GM12878 (cell line): ENCODE results near the gene CACNA1S. TPM values are rescaled to one million over a fixed set of nuclear protein-coding genes. Genes with fewer than 3 reads are reported as not detected.

Experiments
- ATAC-seq: fragments of 200-7000 bp; cut with Tn5 transposase; 3 replicates; pipeline ENCODE4 v1.9.1; 2020; ENCODE audit warnings: mild to moderate bottlenecking, moderate library complexity
- BruUV-seq: library from RNA; stranded (reverse); fragments of 400-500 nt; replicated peaks from 2 replicates; lab custom pipeline; 2021; lab: Mats Ljungman, UMichigan
- CTCF ChIA-PET: fragments of 300-600 bp; sonication (Branson Sonifier 250); formaldehyde crosslinking; extraction: SDS; loops from one replicate; lab custom pipeline; 2021; ENCODE audit warnings: inconsistent platforms; lab: Yijun Ruan, JAX
- POLR2A ChIA-PET: fragments of 350-600 bp; formaldehyde crosslinking; extraction: SDS; loops from one replicate; lab custom pipeline; 2021; ENCODE audit warnings: inconsistent platforms; lab: Charles Lee
- RAD21 ChIA-PET: fragments of 300-600 bp; sonication (Branson Sonifier 250); formaldehyde crosslinking; loops from one replicate; lab custom pipeline; 2023; ENCODE audit warnings: antibody characterized with exemption; ENCODE audit not compliant: unreplicated experiment; lab: Charles Lee
- SMC1A ChIA-PET: fragments of 300-600 bp; sonication (Branson Sonifier 250); formaldehyde crosslinking; loops from one replicate; lab custom pipeline; 2023; ENCODE audit not compliant: unreplicated experiment, uncharacterized antibody; lab: Charles Lee
- DNase-seq: peaks from one replicate; pipeline ENCODE4 v3.0.0-alpha.2; 2011; ENCODE audit warnings: low read depth, low spot score
- FAIRE-seq: peaks from 3 replicates; lab custom pipeline; 2011; peaks lifted over from hg19 to GRCh38; lab: Jason Lieb, UNC
- H2AFZ ChIP-seq: 2 replicates; pipeline ENCODE4 v1.6.0; 2011; ENCODE audit warnings: low read depth, low read length, control low read depth; ENCODE audit not compliant: control insufficient read depth
- H3K27ac ChIP-seq: 2 replicates; pipeline ENCODE4 v1.5.1; 2011; ENCODE audit warnings: control low read depth; ENCODE audit not compliant: control insufficient read depth, insufficient read depth
- H3K27me3 ChIP-seq, 2 experiments: replicated peaks in 1 of 2; 2 replicates each; pipeline versions ENCODE4 v1.6.0 to v1.6.1; 2011; ENCODE audit warnings: low read length in 1 of 2; ENCODE audit not compliant: control insufficient read depth in 2 of 2, insufficient read depth in 2 of 2
- H3K36me3 ChIP-seq, 2 experiments: 2 replicates each; pipeline ENCODE4 v1.5.1; 2011; ENCODE audit warnings: low read length in 1 of 2; ENCODE audit not compliant: control insufficient read depth in 2 of 2, insufficient read depth in 2 of 2
- H3K4me1 ChIP-seq: 2 replicates; pipeline ENCODE4 v1.6.1; 2011; ENCODE audit warnings: mild to moderate bottlenecking, low read length, moderate library complexity, mixed read lengths; ENCODE audit not compliant: control insufficient read depth, insufficient read depth
- H3K4me2 ChIP-seq: 2 replicates; pipeline ENCODE4 v1.6.0; 2011; ENCODE audit warnings: control low read depth; ENCODE audit not compliant: control insufficient read depth, insufficient read depth
- H3K4me3 ChIP-seq: fragments of 200-600 bp; sonication (generic); 2 replicates; pipeline ENCODE4 v1.5.1; 2016
- H3K79me2 ChIP-seq: 2 replicates; pipeline ENCODE4 v1.6.0; 2011; ENCODE audit warnings: low read length; ENCODE audit not compliant: control insufficient read depth, insufficient read depth
- H3K9ac ChIP-seq: 2 replicates; pipeline ENCODE4 v1.8.0; 2011; ENCODE audit warnings: low read length, control low read depth, mixed read lengths; ENCODE audit not compliant: control insufficient read depth, insufficient read depth
- H3K9me3 ChIP-seq: replicated peaks from 3 replicates; pipeline ENCODE4 v1.5.1; 2011; ENCODE audit warnings: mild to moderate bottlenecking, low read length; ENCODE audit not compliant: control insufficient read depth, insufficient read depth
- H4K20me1 ChIP-seq: 2 replicates; pipeline ENCODE4 v1.6.0; 2011; ENCODE audit not compliant: control insufficient read depth, insufficient read depth
- CBFB ChIP-seq: IDR thresholded peaks from 2 replicates; pipeline ENCODE4 v1.6.1; 2016; ENCODE audit warnings: antibody characterized with exemption, low read depth
- CHD1 ChIP-seq: IDR thresholded peaks from 2 replicates; pipeline ENCODE4 v1.6.1; 2012; ENCODE audit warnings: low read depth, low read length, improper control_type of control experiment
- HDGF ChIP-seq: fragments of 450-650 bp; IDR thresholded peaks from 2 replicates; pipeline ENCODE4 v1.6.1; 2016; ENCODE audit warnings: antibody characterized with exemption
- NFXL1 ChIP-seq: fragments of 450-650 bp; IDR thresholded peaks from 2 replicates; pipeline ENCODE4 v1.6.1; 2017; ENCODE audit warnings: antibody characterized with exemption, mild to moderate bottlenecking, borderline replicate concordance
- NFYA ChIP-seq: IDR thresholded peaks from 2 replicates; pipeline ENCODE4 v1.6.1; 2011; ENCODE audit warnings: low read depth, mild to moderate bottlenecking, low read length, improper control_type of control experiment, borderline replicate concordance
- PKNOX1 ChIP-seq: fragments of 450-650 bp; IDR thresholded peaks from 2 replicates; pipeline ENCODE4 v1.6.1; 2016; ENCODE audit warnings: mild to moderate bottlenecking
- RCOR1 ChIP-seq: conservative IDR thresholded peaks from 2 replicates; pipeline ENCODE4 v1.6.1; 2012; ENCODE audit warnings: low read depth, low read length, improper control_type of control experiment
- REST ChIP-seq: IDR thresholded peaks from 2 replicates; pipeline ENCODE4 v1.6.1; 2012; ENCODE audit warnings: mild to moderate bottlenecking, low read depth, low read length
- SMARCA5 ChIP-seq: fragments of 450-650 bp; IDR thresholded peaks from 2 replicates; pipeline ENCODE4 v1.6.1; 2017; ENCODE audit warnings: mild to moderate bottlenecking
- SPI1 ChIP-seq: IDR thresholded peaks from 2 replicates; pipeline ENCODE4 v1.6.1; 2011; ENCODE audit warnings: low read depth, mild to moderate bottlenecking, low read length, moderate library complexity, borderline replicate concordance; ENCODE audit not compliant: insufficient read depth
- TCF3 ChIP-seq: IDR thresholded peaks from 2 replicates; pipeline ENCODE4 v1.6.1; 2012; ENCODE audit warnings: low read depth, mild to moderate bottlenecking, low read length, borderline replicate concordance; ENCODE audit not compliant: insufficient read depth
- ZBED1 ChIP-seq: IDR thresholded peaks from 2 replicates; pipeline ENCODE4 v1.6.1; 2016; ENCODE audit warnings: borderline replicate concordance
- ZBTB4 ChIP-seq: fragments of 450-650 bp; formaldehyde crosslinking; IDR thresholded peaks from 2 replicates; pipeline ENCODE4 v1.4.0; 2022; ENCODE audit warnings: mild to moderate bottlenecking, moderate library complexity
- WGBS: methylation state at CpG from one replicate; pipeline ENCODE4 v1.1.6; 2016; ENCODE audit warnings: low lambda C conversion rate; ENCODE audit not compliant: insufficient replicate concordance, insufficient coverage; ENCODE audit errors: missing lambda C conversion rate; 5-methylcytosine and 5-hydroxymethylcytosine counted together
- in situ Hi-C: fragments of 300-500 bp; cut with MboI; formaldehyde crosslinking; loops from 9 replicates; pipeline ENCODE4 v1.14.3; 2018; ENCODE audit warnings: mixed read lengths
- intact Hi-C: fragments of 100-400 bp; cut with micrococcal nuclease; formaldehyde crosslinking; loops from one replicate; pipeline ENCODE4 v1.14.2; 2022; ENCODE audit not compliant: unreplicated experiment
- polyA plus RNA-seq, 11 experiments: library from polyadenylated mRNA; depleted of rRNA in 4 of 11; unstranded in 6 of 11; stranded (reverse) in 5 of 11; fragments of >200 nt; fragmentation: Nextera tagmentation in 4 of 11; fragmentation: Illumina TruSeq in 1 of 11; extraction: Ambion mirVana in 4 of 11; extraction: Trizol in 1 of 11; gene quantifications; 1 replicate in 1 of 11; 2 replicates in 10 of 11; pipeline versions ENCODE4 v1.2.1 to v1.2.3, GENCODE V29; 2011 to 2016; ENCODE audit warnings: inconsistent platforms in 2 of 11, missing spikeins in 2 of 11, low read depth in 1 of 11
- total RNA-seq, 4 experiments: library from RNA; depleted of rRNA in 3 of 4; stranded (reverse); fragments of >200 nt in 3 of 4; fragmentation: Illumina TruSeq in 1 of 4; extraction: Trizol in 1 of 4; gene quantifications; 2 replicates each; pipeline versions ENCODE4 v1.2.1 to v1.2.3, GENCODE V29; 2013 to 2021
- TF ChIP-seq, protein P1 (sequence below): IDR thresholded peaks from 2 replicates; pipeline ENCODE4 v1.6.1; 2012; ENCODE audit warnings: low read depth, low read length, improper control_type of control experiment

The CACNA1S gene
- total and polyA plus RNA-seq, 10 of the 15 experiments (the other 5 are each of a cell fraction or from before 2014, with no cell fraction given): under 0.01 to 0.04 (median 0.02) TPM; not detected in 6

DNA sequence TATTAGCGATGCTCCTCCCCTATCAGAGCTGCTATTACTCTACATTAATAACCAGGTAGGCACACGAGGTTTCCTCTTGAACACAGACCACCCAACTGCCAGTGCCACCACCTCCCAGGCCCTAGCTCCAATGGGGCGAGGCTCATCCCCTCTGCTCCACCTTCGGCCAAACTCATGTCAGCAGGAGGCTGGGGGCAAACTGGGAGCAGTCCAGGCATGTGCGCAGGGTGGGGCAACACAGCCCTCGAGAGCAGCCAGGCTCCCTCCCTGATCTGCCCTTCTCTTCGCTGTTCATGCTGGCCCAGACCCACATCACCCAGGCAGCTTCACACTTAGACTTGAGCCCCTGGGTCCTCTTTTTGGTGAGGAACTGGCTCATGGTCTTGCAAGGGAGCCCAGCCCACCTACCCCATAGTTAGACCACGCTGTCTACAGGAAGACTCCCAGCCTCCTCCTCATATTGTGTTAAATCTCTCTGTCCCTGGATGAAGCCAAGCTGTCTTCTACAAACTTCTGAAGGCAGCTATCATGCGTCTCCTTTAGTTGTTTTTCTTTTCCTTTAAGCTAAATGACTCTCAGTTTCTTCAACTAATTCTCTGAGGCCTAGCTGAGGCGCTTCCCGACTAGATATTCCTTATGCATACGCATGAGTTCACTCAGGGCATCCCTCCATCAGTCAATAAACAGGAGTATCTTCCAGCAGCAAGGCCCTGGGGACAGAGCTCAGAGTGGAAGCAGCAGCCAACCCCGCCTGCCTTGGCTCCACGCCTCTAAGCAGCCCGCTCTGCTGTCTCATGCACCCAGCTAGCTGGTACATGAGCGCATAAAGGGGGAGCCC lies 30.0 kb upstream of the CACNA1S start:
- no peak overlapping the region for H3K4me2 ChIP-seq
- ATAC-seq (no peak), FAIRE-seq (no peak), DNase-seq (no peak)
- RAD21 ChIA-PET: no interaction called here
- H3K27me3 ChIP-seq: no peaks in the 10 kb centered on the region
- no peak overlapping the region for H3K27ac ChIP-seq
- in situ Hi-C loops: no loop called here
- WGBS: 86% methylated on average over 16 of the region's 16 CpGs
- no peak overlapping the region for H2AFZ ChIP-seq
- no peak overlapping the region for H3K4me3 ChIP-seq
- no peak overlapping the region for H3K9ac ChIP-seq
- peaks cover 4% of the 10 kb centered on the region in 2 experiments; a peak in 3 of 4 replicates for H3K36me3 ChIP-seq
- H3K4me1 ChIP-seq: no peaks in the 10 kb centered on the region
- H3K79me2 ChIP-seq: no peaks in the 10 kb centered on the region
- POLR2A ChIA-PET: no interaction called here
- BruUV-seq: no TSS peak
- CTCF ChIA-PET: interaction anchor here (1.2 kb wide), 2 partner anchors 8 to 23 kb away, joined by 3 to 5 read pairs; no protein-coding TSS in a partner anchor
- no peaks in the 10 kb centered on the region; the same call in 1 of the 2 replicates for H4K20me1 ChIP-seq
- intact Hi-C loops: no loop called here
- SMC1A ChIA-PET: interaction anchor here (1.0 kb wide), 1 partner anchor 11 kb away, joined by 3 read pairs; no protein-coding TSS in a partner anchor
- H3K9me3 ChIP-seq: no peaks in the 10 kb centered on the region
- TF ChIP-seq CHD1: no peak
- TF ChIP-seq REST: no peak
- no peak for TF ChIP-seq NFYA
- TF ChIP-seq, protein P1, sequence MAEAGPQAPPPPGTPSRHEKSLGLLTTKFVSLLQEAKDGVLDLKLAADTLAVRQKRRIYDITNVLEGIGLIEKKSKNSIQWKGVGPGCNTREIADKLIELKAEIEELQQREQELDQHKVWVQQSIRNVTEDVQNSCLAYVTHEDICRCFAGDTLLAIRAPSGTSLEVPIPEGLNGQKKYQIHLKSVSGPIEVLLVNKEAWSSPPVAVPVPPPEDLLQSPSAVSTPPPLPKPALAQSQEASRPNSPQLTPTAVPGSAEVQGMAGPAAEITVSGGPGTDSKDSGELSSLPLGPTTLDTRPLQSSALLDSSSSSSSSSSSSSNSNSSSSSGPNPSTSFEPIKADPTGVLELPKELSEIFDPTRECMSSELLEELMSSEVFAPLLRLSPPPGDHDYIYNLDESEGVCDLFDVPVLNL: no peak
- no peak for TF ChIP-seq NFXL1
- TF ChIP-seq HDGF: no peak
- no peak for TF ChIP-seq CBFB
- TF ChIP-seq PKNOX1: no peak
- TF ChIP-seq RCOR1: no peak
- TF ChIP-seq TCF3: no peak
- TF ChIP-seq ZBTB4: no peak
- no peak for TF ChIP-seq SMARCA5
- no peak for TF ChIP-seq ZBED1
- no peak for TF ChIP-seq SPI1
